ENCODE results near the gene NHEJ1.

NHEJ1 gene

GRCh38 chr2:219087848-219088247 lies 72.8 kb downstream of the NHEJ1 start:
- no peak for DNase-seq (ENCODE audit: low read depth in 2 of 2)

- DNase-seq (ENCODE audit: low read depth in 2 of 2) = no peak
Measured at GRCh38 chr2:219087361-219087760, 73.3 kb downstream of the NHEJ1 start.

DNA sequence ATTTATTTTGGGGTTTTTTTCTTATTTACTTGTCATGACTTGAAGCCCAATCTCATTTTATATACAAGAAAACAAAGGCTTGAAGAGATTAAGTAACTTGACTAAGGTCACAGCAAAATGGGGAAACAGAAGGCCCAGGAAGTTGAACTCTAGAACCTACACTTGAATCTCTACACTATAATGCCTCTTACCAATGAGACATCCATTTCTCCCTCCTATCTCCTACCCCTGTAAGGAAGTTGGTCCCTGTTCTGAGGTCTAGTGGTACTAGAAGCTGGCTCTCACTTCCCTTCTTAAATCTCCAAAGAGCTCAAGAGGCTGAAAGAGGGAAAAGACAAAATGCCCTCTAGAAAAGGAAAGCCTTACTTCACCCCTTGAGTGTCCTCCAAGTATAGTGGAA lies 74.4 kb downstream of the NHEJ1 start:
- DNase-seq (ENCODE audit: low read depth in 2 of 2) = no peak

DNA sequence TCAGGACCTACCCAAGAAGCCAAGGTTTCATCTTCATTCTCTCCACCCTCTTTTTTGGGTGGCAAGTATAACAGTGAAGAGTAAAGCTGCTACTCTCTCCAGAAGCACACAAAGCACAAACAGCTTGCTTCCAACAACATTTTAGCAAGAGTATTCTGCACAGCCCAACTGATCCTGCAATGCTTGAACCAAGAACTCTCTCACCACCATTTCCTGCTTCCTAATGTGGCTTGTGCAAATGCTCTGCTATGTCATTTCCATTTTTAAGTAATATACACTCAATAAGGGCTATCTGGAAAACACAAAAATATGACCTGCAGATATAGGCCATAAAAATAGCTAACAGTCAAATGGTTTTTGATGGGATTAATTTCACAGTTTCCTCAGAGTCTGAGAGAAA lies 75.8 kb downstream of the NHEJ1 start:
- no peak for DNase-seq (ENCODE audit: low read depth in 2 of 2)

- no peak for DNase-seq (ENCODE audit: low read depth in 2 of 2)
Measured at GRCh38 chr2:219082332-219082958, 78.2 kb downstream of the NHEJ1 start.

DNA sequence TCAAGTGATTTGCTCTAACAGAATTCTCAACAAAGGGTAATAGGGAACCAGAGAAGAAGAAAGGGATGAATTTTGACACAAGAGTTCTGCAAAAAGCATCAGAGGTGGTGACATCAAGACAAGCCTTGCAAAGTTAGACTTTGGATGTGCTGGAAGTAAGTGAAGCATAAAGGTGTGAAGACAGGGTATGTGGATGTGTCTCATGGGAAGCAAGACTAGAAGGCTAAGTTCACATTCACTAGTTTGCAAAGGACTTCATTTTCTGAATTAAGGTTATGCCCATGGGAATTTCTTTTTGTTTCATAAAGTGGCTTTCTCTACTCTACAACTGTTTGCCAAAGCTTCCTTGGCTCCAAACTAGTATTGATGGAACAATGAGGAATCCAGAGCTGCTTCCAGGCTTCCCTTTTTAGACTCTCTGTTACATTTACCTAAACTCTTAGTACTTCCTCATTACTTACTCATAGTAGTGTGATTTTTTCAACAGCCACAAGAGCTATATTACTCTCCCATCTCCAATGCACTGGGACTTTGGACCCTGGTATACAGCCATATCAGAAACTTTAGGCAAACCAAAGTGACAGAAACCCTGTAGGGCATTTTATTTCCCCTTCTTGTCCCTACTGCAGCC lies 78.8 kb downstream of the NHEJ1 start:
- no peak for DNase-seq (ENCODE audit: low read depth in 2 of 2)

- DNase-seq (ENCODE audit: low read depth in 2 of 2) = no peak
Measured at GRCh38 chr2:219081096-219081495, 79.5 kb downstream of the NHEJ1 start.

GRCh38 chr2:219079417-219079816 lies 81.2 kb downstream of the NHEJ1 start:
- DNase-seq (ENCODE audit: low read depth in 2 of 2) = no peak

DNA sequence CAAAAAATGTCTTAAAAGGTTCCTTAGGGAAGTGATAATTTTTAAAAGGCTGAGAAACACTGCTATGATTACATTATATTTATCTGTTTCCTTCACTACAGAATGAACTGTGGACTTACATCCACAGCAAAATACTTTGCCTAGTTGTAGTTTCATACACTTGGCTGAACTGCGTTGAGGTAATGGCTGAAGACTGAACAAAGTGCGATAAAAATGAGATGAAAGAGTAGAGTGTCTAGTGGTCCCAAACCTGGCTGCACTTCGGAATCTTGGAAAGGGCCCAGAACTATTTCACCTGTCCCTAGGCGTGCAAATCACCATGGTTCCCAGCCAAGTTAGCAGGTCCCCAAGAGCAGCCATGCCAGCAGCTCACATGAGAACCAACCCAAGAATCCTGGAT lies 81.7 kb downstream of the NHEJ1 start:
- DNase-seq (ENCODE audit: low read depth in 2 of 2) = no peak

DNA sequence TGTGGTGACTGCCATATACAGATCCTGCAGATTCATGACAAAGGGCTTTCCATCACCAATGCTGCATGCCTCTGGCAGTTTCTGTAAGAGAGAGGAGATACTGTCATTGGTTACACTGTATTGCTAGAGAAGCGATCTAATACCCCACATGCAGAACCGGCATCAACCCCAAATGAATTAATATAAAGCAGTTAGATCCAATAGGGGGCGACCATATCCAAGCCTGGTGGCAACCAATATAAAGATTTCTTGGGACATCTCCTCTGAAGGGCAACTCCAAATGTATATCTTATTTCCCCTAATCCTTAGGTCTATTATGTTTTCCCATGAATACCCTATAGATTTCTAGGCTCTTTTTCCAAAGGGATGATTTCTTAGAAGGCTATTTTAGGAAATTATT lies 82.5 kb downstream of the NHEJ1 start:
- no peak for DNase-seq (ENCODE audit: low read depth in 2 of 2)

- DNase-seq (ENCODE audit: low read depth in 2 of 2) = no peak
Measured at GRCh38 chr2:219076253-219076652, 84.4 kb downstream of the NHEJ1 start.

DNA sequence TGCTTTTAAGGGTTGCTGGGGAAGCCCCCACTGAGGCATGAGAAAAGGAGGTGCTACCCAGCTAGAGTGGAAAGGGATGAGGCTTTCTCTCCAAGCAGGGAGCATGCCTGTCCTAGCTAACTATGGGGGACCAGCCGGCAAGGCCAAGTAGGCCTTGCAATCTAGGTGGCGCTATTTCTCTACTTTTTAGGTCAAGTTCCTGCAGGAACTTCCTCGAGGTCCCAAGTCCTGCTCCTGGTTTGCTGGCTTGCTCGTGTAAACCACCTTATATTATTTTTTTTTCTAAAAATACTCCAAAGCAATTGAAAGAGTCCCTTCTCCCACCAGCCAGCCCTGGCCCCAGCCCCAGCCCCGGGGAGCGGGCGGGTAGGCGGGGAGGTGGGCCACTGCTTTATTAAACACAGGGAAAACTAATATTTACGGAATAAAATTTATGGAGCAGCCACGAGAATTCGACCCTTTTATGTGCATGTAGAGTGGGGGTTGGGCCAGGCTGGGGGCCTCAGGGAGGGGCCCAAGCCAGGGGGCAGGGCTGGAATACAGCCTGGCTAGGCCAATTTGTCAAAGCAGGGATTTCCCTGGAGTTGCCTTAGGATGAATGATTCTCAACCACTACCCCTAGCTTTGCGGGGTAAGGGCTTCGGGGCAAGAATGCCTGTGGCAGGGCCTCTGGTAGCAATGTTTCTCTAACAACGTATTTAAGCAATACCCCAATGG lies 87.0 kb downstream of the NHEJ1 start:
- DNase-seq (ENCODE audit: low read depth in 2 of 2) = peak; percentile 11 to 20

- no peak for DNase-seq (ENCODE audit: low read depth in 2 of 2)
Measured at GRCh38 chr2:219072741-219073250, 87.8 kb downstream of the NHEJ1 start.

DNA sequence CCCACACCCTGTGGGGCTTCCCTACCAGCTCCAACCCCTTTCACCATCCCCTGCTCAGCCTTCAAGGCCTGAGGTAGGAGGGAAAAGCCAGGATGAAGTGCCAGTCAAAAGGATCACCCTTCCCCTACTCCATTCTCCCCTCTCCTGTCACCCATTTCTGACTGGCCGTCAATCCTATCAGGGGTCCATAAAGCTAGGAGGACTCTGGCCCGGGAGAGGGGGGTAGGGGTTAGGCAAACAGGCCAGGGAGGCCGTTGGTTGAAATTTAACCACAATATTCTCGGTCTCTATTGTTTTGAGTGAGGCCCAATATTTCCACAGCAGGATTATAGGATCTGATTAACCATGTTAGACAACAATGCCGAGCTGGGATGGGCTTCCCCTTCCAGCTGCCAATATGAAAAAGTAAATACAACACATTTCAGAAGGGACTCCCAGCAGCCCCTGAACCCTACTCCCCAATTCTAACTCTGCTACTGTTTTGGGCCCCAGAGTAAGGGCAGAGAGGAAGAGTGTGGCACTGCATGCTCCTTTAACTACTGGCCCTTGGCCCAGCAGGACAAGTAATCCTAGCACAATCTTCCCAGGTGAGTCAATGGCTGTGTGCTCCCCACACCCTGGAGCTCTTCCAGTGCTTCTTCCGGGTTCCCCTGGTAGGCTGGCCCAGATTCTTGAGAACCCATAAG lies 89.3 kb downstream of the NHEJ1 start:
- no peak for DNase-seq (ENCODE audit: low read depth in 2 of 2)

DNA sequence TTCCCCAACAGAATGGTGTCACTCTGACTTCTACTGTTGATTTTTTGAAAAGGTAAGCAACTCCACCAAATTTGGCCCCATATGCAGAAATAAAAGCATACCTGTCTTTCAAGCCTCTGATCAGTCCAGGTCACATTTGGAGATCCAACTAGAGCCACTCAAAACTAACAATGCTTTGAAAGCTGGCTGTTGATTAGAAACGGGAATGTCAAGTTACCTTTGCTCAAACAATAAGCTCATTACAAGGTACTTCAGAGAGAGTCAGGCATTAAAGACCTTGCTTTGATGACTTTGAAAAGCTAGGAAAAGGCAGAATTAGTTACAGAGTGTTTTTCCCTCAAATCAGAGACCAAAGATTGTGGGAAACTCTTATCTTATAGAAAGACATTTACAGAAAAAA lies 95.1 kb downstream of the NHEJ1 start:
- DNase-seq (ENCODE audit: low read depth in 2 of 2) = no peak

DNA sequence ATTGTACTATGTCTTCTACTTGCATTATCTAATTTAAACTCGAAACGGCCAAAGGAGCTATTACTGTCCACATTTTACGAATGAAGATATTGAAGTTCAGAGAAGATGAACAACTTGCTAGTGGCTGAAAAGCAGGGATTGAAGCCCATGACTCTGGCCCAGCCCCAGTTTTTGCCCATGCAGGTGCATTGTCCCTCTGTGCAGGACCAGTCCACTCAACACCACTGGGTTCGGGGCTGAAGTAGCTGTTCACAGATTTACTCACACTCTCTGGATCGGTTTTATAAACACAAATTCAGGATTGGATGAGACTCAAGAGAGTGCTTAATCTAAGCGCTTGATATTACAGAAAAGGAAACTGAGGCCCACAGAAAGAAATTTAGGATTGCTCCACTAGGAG lies 98.5 kb downstream of the NHEJ1 start:
- no peak for DNase-seq (ENCODE audit: low read depth in 2 of 2)

DNA sequence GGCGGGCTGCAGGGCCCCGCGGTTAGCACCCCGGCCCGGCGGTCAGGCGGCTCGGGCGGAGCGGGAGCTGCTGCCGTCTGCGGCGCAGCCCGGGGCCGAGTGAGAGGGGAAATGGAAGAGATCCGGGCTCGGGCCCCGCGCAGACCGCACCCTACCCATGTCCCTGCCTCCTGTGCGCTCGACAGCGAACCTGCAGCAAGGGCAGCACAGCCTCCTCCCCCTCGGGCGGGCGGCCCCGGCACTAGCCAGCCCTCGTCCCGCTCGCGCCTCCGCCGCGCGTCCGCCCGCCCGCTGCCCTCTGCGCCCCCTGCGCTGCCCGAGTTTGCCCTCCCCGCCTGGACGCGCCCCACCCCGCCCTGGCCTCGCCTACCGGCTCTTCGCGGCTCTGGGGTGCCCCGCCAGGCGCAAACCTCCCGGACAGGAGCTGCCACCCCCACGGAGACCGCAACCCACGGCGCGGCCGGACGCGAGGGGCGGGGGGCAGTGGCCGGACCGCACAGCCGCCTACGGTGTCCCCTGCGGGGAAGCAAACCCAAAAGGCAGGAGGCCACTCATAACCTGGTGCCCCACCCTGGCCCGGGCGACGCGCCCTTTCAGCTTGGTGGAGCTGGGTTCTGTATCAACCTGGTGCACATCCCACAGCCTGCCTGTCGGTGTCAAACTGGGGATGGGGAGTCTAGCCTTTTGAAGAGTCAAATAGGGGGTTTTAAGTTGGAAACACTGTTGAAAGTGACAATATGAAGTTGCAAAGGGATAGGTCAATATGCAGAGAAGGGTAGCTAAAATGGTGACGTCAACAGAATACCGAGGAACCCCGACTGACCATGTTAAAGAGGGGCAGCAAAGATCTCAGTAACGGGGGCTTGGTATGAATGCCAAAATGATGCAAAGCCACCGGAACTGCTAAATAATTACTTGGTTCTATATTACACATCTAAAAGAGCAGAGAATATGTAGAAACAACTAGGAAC lies 99.5 kb downstream of the NHEJ1 start, which contains the start of gene IHH:
TSS of gene IHH (minus strand) at position 101 of the 971 bp plus-strand sequence. CDS start 454 bp downstream, outside the sequence.
- no peak for DNase-seq (ENCODE audit: low read depth in 2 of 2)

GRCh38 chr2:219059725-219060682 lies 100.6 kb downstream of the NHEJ1 start:
- DNase-seq (ENCODE audit: low read depth in 2 of 2) = no peak

- DNase-seq (ENCODE audit: low read depth in 2 of 2) = no peak
Measured at GRCh38 chr2:219059375-219059724, 101.3 kb downstream of the NHEJ1 start.

Measured in fibroblast of skin of left quadriceps (primary cell).